HepG2 (cell line): ENCODE measurements around the gene DNAI2.

Experiments used
- EP300 ChIP-seq, 3 experiments: sonication (generic) in 1 of 3; formaldehyde crosslinking in 1 of 3; IDR thresholded peaks; 2 replicates each; pipeline versions ENCODE4 v1.5.1 to v1.6.1; 2011 to 2020; ENCODE audit warnings: low read depth in 2 of 3, low read length in 2 of 3, borderline replicate concordance in 1 of 3, improper control_type of control experiment in 1 of 3, mild to moderate bottlenecking in 1 of 3, missing genetic modification reagents in 1 of 3, moderate library complexity in 1 of 3
- SMC3 ChIP-seq: IDR thresholded peaks from 2 replicates; pipeline ENCODE4 v1.6.1; 2011; ENCODE audit warnings: low read length, improper control_type of control experiment
- ZBTB1 ChIP-seq: sonication (generic); formaldehyde crosslinking; IDR thresholded peaks from 2 replicates; pipeline ENCODE4 v1.4.0; 2020; ENCODE audit warnings: missing genetic modification reagents, borderline replicate concordance
- TF ChIP-seq, protein P1 (sequence below): sonication (generic); formaldehyde crosslinking; IDR thresholded peaks from 2 replicates; pipeline ENCODE4 v1.5.0; 2020; ENCODE audit warnings: mild to moderate bottlenecking, missing genetic modification reagents, moderate library complexity

DNA sequence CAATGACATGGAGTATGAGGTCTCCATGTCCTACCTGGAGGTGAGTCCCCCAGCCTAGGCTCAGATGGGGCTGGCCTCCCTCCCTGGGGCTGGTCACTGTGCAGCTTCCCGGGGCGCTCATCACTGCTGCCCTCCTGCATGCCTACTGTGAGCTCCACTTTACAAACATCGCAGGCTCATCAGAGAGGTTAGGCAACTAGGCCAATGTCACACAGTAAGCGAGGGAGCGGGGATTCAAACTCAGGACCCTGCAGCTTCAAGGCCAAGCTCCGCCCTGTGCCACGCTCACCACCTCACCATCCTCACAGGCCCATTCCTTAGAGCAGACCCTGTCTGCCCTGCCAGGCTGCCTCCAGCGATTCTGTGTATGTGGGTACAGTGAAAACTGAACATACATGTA is 69.1 kb downstream of the DNAI2 start:
- no peak for TF ChIP-seq SMC3
- TF ChIP-seq, protein P1, sequence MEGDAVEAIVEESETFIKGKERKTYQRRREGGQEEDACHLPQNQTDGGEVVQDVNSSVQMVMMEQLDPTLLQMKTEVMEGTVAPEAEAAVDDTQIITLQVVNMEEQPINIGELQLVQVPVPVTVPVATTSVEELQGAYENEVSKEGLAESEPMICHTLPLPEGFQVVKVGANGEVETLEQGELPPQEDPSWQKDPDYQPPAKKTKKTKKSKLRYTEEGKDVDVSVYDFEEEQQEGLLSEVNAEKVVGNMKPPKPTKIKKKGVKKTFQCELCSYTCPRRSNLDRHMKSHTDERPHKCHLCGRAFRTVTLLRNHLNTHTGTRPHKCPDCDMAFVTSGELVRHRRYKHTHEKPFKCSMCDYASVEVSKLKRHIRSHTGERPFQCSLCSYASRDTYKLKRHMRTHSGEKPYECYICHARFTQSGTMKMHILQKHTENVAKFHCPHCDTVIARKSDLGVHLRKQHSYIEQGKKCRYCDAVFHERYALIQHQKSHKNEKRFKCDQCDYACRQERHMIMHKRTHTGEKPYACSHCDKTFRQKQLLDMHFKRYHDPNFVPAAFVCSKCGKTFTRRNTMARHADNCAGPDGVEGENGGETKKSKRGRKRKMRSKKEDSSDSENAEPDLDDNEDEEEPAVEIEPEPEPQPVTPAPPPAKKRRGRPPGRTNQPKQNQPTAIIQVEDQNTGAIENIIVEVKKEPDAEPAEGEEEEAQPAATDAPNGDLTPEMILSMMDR (CRISPR knock-in tag), result no peak
- TF ChIP-seq EP300 (IDR thresholded peaks at IDR 0.05; ENCODE audit: low read depth in 2 of 2, low read length in 2 of 2), result no peak
- no peak for TF ChIP-seq EP300 (CRISPR knock-in tag; IDR thresholded peaks at IDR 0.05; ENCODE audit: borderline replicate concordance)
- TF ChIP-seq ZBTB1 (CRISPR knock-in tag), result no peak
